HEK293 (cell line): ENCODE results near the gene CANT1.

ENCODE experiments used
- BCL11B ChIP-seq: fragments of 450-650 bp; formaldehyde crosslinking; IDR thresholded peaks from 2 replicates; pipeline ENCODE4 v1.5.1; 2016; ENCODE audit warnings: low read depth, missing biosample characterization, missing genetic modification characterization
- BCL6B ChIP-seq: fragments of 450-650 bp; formaldehyde crosslinking; IDR thresholded peaks from 2 replicates; pipeline ENCODE4 v1.5.1; 2017; ENCODE audit warnings: missing biosample characterization, missing genetic modification characterization
- KLF7 ChIP-seq: fragments of 450-650 bp; formaldehyde crosslinking; IDR thresholded peaks from 2 replicates; pipeline ENCODE4 v1.5.1; 2016; ENCODE audit warnings: missing biosample characterization, missing genetic modification characterization, borderline replicate concordance
- KLF8 ChIP-seq: fragments of 450-650 bp; formaldehyde crosslinking; IDR thresholded peaks from 2 replicates; pipeline ENCODE4 v1.5.1; 2016; ENCODE audit warnings: missing biosample characterization, missing genetic modification characterization
- WT1 ChIP-seq: fragments of 450-650 bp; formaldehyde crosslinking; IDR thresholded peaks from 2 replicates; pipeline ENCODE4 v1.5.1; 2016; ENCODE audit warnings: missing biosample characterization, missing genetic modification characterization
- YY1 ChIP-seq: fragments of 450-650 bp; formaldehyde crosslinking; IDR thresholded peaks from 2 replicates; pipeline ENCODE4 v1.5.1; 2018; ENCODE audit warnings: missing biosample characterization, missing genetic modification characterization
- ZBTB17 ChIP-seq: fragments of 450-650 bp; formaldehyde crosslinking; IDR thresholded peaks from 2 replicates; pipeline ENCODE4 v1.5.1; 2016; ENCODE audit warnings: missing biosample characterization, missing genetic modification characterization
- ZFP37 ChIP-seq: fragments of 450-650 bp; formaldehyde crosslinking; IDR thresholded peaks from 2 replicates; pipeline ENCODE4 v1.5.1; 2016; ENCODE audit warnings: missing biosample characterization, missing genetic modification characterization
- ZFP41 ChIP-seq: fragments of 450-650 bp; formaldehyde crosslinking; IDR thresholded peaks from 2 replicates; pipeline ENCODE4 v1.5.1; 2016; ENCODE audit warnings: missing biosample characterization, missing genetic modification characterization, borderline replicate concordance
- ZNF114 ChIP-seq: fragments of 450-650 bp; formaldehyde crosslinking; IDR thresholded peaks from 2 replicates; pipeline ENCODE4 v1.5.0; 2017; ENCODE audit warnings: missing biosample characterization, missing genetic modification characterization
- ZNF146 ChIP-seq: fragments of 450-650 bp; formaldehyde crosslinking; IDR thresholded peaks from 2 replicates; pipeline ENCODE4 v1.5.1; 2016; ENCODE audit warnings: missing biosample characterization, missing genetic modification characterization
- ZNF202 ChIP-seq: fragments of 450-650 bp; formaldehyde crosslinking; IDR thresholded peaks from 2 replicates; pipeline ENCODE4 v1.5.1; 2016; ENCODE audit warnings: missing biosample characterization, missing genetic modification characterization, borderline replicate concordance
- ZNF335 ChIP-seq: fragments of 450-650 bp; formaldehyde crosslinking; conservative IDR thresholded peaks from 2 replicates; pipeline ENCODE4 v1.5.1; 2016; ENCODE audit warnings: missing biosample characterization, missing genetic modification characterization
- ZNF350 ChIP-seq: fragments of 450-650 bp; formaldehyde crosslinking; IDR thresholded peaks from 2 replicates; pipeline ENCODE4 v1.5.0; 2017; ENCODE audit warnings: missing biosample characterization, mild to moderate bottlenecking, missing genetic modification characterization
- ZNF366 ChIP-seq: fragments of 450-650 bp; formaldehyde crosslinking; conservative IDR thresholded peaks from 2 replicates; pipeline ENCODE4 v1.5.1; 2016; ENCODE audit warnings: missing biosample characterization, missing genetic modification characterization
- ZNF404 ChIP-seq: fragments of 450-650 bp; formaldehyde crosslinking; IDR thresholded peaks from 2 replicates; pipeline ENCODE4 v1.5.1; 2017; ENCODE audit warnings: missing biosample characterization, missing genetic modification characterization
- ZNF426 ChIP-seq: fragments of 450-650 bp; formaldehyde crosslinking; IDR thresholded peaks from 2 replicates; pipeline ENCODE4 v1.5.1; 2017; ENCODE audit warnings: missing biosample characterization, missing genetic modification characterization, mild to moderate bottlenecking, inconsistent platforms, moderate library complexity
- ZNF785 ChIP-seq: fragments of 450-650 bp; formaldehyde crosslinking; IDR thresholded peaks from 2 replicates; pipeline ENCODE4 v1.5.1; 2016; ENCODE audit warnings: missing biosample characterization, missing genetic modification characterization
- ZNF792 ChIP-seq: fragments of 450-650 bp; formaldehyde crosslinking; IDR thresholded peaks from 2 replicates; pipeline ENCODE4 v1.5.1; 2016; ENCODE audit warnings: missing biosample characterization, missing genetic modification characterization
- ZNF843 ChIP-seq: fragments of 450-650 bp; formaldehyde crosslinking; IDR thresholded peaks from 2 replicates; pipeline ENCODE4 v1.5.1; 2016; ENCODE audit warnings: missing biosample characterization, missing genetic modification characterization
- TF ChIP-seq, protein P1 (sequence below): fragments of 450-650 bp; formaldehyde crosslinking; IDR thresholded peaks from 2 replicates; pipeline ENCODE4 v1.5.1; 2016; ENCODE audit warnings: missing biosample characterization, missing genetic modification characterization
- TF ChIP-seq, protein P2 (sequence below): fragments of 450-650 bp; formaldehyde crosslinking; optimal IDR thresholded peaks from 2 replicates; pipeline ENCODE3; 2016; ENCODE audit warnings: missing biosample characterization, mild to moderate bottlenecking, missing genetic modification characterization
- TF ChIP-seq, protein P3 (sequence below): fragments of 450-650 bp; formaldehyde crosslinking; IDR thresholded peaks from 2 replicates; pipeline ENCODE4 v1.5.1; 2016; ENCODE audit warnings: missing biosample characterization, missing genetic modification characterization
- TF ChIP-seq, protein P4 (sequence below): fragments of 450-650 bp; formaldehyde crosslinking; IDR thresholded peaks from 2 replicates; pipeline ENCODE4 v1.5.0; 2017; ENCODE audit warnings: missing biosample characterization, missing genetic modification characterization, borderline replicate concordance
- TF ChIP-seq, protein P5 (sequence below): fragments of 450-650 bp; formaldehyde crosslinking; IDR thresholded peaks from 2 replicates; pipeline ENCODE4 v1.5.1; 2017; ENCODE audit warnings: missing biosample characterization, mild to moderate bottlenecking, missing genetic modification characterization, moderate library complexity
- TF ChIP-seq, protein P6 (sequence below): fragments of 450-650 bp; formaldehyde crosslinking; IDR thresholded peaks from 2 replicates; pipeline ENCODE4 v1.5.1; 2016; ENCODE audit warnings: missing biosample characterization, missing genetic modification characterization
- TF ChIP-seq, protein P7 (sequence below): fragments of 450-650 bp; formaldehyde crosslinking; IDR thresholded peaks from 2 replicates; pipeline ENCODE4 v1.5.1; 2016; ENCODE audit warnings: missing biosample characterization, missing genetic modification characterization, low read depth

Gene CANT1

DNA sequence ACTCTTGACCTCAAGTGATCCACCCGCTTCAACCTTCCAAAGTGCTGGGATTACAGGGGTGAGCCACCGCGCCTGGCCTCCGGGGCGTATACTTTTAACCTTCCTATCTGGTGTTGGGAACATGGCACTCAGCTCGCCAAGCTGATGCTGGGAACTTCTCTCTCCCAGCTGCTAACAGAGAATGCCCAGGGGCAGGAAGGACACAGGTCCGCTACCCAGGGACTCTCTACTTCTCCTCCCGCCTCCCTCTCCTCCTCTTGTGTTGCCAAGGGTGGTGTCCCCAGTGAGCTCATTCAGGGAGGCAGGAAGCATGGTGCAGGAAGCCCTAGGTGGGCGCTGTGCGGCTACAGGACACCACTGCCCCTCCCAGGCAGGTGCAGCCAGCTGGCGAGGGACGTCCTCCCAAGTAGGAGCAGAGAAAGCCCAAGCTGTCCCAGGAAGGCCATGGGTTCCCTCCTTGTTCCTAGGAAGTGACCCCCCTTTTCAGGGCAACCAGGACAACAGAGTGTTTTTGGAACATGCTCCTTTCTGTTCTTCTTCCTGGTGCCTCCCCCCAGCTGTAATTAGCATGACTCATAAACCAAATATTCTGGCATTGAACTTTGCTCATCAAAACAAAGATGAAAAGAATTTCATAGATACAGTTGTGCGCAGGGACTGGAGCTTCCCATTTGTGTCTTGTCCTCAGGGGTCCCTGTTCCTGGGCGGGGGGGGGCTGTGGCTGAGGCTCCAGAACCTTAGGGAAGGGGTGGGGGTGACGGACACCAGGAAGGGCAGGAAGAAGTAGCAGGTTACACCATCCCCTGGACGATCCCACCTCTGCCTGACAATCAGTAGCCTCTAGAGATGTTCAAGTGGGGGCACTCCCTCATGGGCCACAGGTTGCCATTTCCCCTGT is 17.1 kb upstream of the CANT1 start (continued):
- TF ChIP-seq KLF7 (tag by site-specific recombination), result no peak
- TF ChIP-seq ZNF785 (tag by site-specific recombination), result no peak
- no peak for TF ChIP-seq ZFP41 (tag by site-specific recombination)
- peak; percentile 22 for TF ChIP-seq ZBTB17 (tag by site-specific recombination)
- TF ChIP-seq, protein P1, sequence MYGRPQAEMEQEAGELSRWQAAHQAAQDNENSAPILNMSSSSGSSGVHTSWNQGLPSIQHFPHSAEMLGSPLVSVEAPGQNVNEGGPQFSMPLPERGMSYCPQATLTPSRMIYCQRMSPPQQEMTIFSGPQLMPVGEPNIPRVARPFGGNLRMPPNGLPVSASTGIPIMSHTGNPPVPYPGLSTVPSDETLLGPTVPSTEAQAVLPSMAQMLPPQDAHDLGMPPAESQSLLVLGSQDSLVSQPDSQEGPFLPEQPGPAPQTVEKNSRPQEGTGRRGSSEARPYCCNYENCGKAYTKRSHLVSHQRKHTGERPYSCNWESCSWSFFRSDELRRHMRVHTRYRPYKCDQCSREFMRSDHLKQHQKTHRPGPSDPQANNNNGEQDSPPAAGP, result peak; percentile 88
- TF ChIP-seq ZNF792, result no peak
- no peak for TF ChIP-seq ZNF202 (tag by site-specific recombination)
- no peak for TF ChIP-seq YY1 (tag by site-specific recombination)
- TF ChIP-seq, protein P2, sequence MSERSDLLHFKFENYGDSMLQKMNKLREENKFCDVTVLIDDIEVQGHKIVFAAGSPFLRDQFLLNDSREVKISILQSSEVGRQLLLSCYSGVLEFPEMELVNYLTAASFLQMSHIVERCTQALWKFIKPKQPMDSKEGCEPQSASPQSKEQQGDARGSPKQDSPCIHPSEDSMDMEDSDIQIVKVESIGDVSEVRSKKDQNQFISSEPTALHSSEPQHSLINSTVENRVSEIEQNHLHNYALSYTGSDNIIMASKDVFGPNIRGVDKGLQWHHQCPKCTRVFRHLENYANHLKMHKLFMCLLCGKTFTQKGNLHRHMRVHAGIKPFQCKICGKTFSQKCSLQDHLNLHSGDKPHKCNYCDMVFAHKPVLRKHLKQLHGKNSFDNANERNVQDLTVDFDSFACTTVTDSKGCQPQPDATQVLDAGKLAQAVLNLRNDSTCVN (tag by site-specific recombination), result no peak
- TF ChIP-seq, protein P3, sequence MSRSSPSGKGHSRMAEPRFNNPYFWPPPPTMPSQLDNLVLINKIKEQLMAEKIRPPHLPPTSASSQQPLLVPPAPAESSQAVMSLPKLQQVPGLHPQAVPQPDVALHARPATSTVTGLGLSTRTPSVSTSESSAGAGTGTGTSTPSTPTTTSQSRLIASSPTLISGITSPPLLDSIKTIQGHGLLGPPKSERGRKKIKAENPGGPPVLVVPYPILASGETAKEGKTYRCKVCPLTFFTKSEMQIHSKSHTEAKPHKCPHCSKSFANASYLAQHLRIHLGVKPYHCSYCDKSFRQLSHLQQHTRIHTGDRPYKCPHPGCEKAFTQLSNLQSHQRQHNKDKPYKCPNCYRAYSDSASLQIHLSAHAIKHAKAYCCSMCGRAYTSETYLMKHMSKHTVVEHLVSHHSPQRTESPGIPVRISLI (tag by site-specific recombination), result no peak
- TF ChIP-seq, protein P4, sequence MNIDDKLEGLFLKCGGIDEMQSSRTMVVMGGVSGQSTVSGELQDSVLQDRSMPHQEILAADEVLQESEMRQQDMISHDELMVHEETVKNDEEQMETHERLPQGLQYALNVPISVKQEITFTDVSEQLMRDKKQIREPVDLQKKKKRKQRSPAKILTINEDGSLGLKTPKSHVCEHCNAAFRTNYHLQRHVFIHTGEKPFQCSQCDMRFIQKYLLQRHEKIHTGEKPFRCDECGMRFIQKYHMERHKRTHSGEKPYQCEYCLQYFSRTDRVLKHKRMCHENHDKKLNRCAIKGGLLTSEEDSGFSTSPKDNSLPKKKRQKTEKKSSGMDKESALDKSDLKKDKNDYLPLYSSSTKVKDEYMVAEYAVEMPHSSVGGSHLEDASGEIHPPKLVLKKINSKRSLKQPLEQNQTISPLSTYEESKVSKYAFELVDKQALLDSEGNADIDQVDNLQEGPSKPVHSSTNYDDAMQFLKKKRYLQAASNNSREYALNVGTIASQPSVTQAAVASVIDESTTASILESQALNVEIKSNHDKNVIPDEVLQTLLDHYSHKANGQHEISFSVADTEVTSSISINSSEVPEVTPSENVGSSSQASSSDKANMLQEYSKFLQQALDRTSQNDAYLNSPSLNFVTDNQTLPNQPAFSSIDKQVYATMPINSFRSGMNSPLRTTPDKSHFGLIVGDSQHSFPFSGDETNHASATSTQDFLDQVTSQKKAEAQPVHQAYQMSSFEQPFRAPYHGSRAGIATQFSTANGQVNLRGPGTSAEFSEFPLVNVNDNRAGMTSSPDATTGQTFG (tag by site-specific recombination), result no peak
- TF ChIP-seq, protein P5, sequence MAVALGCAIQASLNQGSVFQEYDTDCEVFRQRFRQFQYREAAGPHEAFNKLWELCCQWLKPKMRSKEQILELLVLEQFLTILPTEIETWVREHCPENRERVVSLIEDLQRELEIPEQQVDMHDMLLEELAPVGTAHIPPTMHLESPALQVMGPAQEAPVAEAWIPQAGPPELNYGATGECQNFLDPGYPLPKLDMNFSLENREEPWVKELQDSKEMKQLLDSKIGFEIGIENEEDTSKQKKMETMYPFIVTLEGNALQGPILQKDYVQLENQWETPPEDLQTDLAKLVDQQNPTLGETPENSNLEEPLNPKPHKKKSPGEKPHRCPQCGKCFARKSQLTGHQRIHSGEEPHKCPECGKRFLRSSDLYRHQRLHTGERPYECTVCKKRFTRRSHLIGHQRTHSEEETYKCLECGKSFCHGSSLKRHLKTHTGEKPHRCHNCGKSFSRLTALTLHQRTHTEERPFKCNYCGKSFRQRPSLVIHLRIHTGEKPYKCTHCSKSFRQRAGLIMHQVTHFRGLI (tag by site-specific recombination), result no peak
- no peak for TF ChIP-seq BCL6B (tag by site-specific recombination)
- peak; percentile 65; the same call in 1 of the 2 replicates for TF ChIP-seq WT1
- TF ChIP-seq ZFP37 (tag by site-specific recombination), result 0 out of 2 replicates have a peak, but pooled peaks have one; percentile 26
- TF ChIP-seq KLF8, result peak; percentile 70
- TF ChIP-seq ZNF350 (tag by site-specific recombination), result no peak
- no peak for TF ChIP-seq ZNF426 (tag by site-specific recombination)
- TF ChIP-seq BCL11B (tag by site-specific recombination), result no peak
- TF ChIP-seq, protein P6, sequence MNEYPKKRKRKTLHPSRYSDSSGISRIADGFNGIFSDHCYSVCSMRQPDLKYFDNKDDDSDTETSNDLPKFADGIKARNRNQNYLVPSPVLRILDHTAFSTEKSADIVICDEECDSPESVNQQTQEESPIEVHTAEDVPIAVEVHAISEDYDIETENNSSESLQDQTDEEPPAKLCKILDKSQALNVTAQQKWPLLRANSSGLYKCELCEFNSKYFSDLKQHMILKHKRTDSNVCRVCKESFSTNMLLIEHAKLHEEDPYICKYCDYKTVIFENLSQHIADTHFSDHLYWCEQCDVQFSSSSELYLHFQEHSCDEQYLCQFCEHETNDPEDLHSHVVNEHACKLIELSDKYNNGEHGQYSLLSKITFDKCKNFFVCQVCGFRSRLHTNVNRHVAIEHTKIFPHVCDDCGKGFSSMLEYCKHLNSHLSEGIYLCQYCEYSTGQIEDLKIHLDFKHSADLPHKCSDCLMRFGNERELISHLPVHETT, result peak; percentile 34; the same call in 1 of the 2 replicates
- TF ChIP-seq, protein P7, sequence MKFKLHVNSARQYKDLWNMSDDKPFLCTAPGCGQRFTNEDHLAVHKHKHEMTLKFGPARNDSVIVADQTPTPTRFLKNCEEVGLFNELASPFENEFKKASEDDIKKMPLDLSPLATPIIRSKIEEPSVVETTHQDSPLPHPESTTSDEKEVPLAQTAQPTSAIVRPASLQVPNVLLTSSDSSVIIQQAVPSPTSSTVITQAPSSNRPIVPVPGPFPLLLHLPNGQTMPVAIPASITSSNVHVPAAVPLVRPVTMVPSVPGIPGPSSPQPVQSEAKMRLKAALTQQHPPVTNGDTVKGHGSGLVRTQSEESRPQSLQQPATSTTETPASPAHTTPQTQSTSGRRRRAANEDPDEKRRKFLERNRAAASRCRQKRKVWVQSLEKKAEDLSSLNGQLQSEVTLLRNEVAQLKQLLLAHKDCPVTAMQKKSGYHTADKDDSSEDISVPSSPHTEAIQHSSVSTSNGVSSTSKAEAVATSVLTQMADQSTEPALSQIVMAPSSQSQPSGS (tag by site-specific recombination), result no peak
- no peak for TF ChIP-seq ZNF404 (tag by site-specific recombination)
- TF ChIP-seq ZNF335 (tag by site-specific recombination), result no peak
- TF ChIP-seq ZNF146 (tag by site-specific recombination), result no peak
- no peak for TF ChIP-seq ZNF114 (tag by site-specific recombination)
- TF ChIP-seq ZNF366 (tag by site-specific recombination), result peak; percentile 62; the same call in 1 of the 2 replicates
- TF ChIP-seq ZNF843 (tag by site-specific recombination), result no peak
